HCT116 (cell line): ENCODE data around the gene SCARF2. TPM values are rescaled to one million over a fixed set of nuclear protein-coding genes. Genes with fewer than 3 reads are reported as not detected.

Experiments
- ATAC-seq: fragments of 200-7000 bp; cut with Tn5 transposase; 2 replicates; pipeline ENCODE4 v1.9.1; 2020; ENCODE audit warnings: mild to moderate bottlenecking, moderate library complexity
- BruUV-seq: library from RNA; stranded (reverse); fragments of 400-500 nt; replicated peaks from 2 replicates; lab custom pipeline; 2021; lab: Mats Ljungman, UMichigan
- CTCF ChIA-PET: fragments of 300-600 bp; sonication (Branson Sonifier 250); formaldehyde crosslinking; loops from one replicate; lab custom pipeline; 2021; ENCODE audit warnings: antibody characterized with exemption; lab: Charles Lee
- POLR2A ChIA-PET: fragments of 300-600, 350-600 bp; sonication (Branson Sonifier 250); formaldehyde crosslinking; loops from one replicate; lab custom pipeline; 2021; ENCODE audit warnings: antibody characterized with exemption; lab: Charles Lee
- RAD21 ChIA-PET, 2 experiments: fragments of 300-600 bp; sonication (Branson Sonifier 250); formaldehyde crosslinking; loops; one replicate each; lab custom pipeline; 2023; ENCODE audit warnings: low total read pairs in 2 of 2; ENCODE audit not compliant: uncharacterized antibody in 2 of 2, unreplicated experiment in 2 of 2, low non-redundant PET in 1 of 2; lab: Charles Lee
- DNase-seq: peaks from one replicate; pipeline ENCODE4 v3.0.0-alpha.2; 2010; ENCODE audit warnings: low read depth, low spot score
- H2AFZ ChIP-seq: fragments of 200-600 bp; shearing (Covaris generic), sonication (generic); 2 replicates; pipeline ENCODE4 v1.6.1; 2017; ENCODE audit warnings: low read depth, mixed run types, mixed read lengths, antibody characterized with exemption, low read length; ENCODE audit not compliant: poor library complexity, severe bottlenecking
- H3K27ac ChIP-seq: 2 replicates; pipeline ENCODE4 v1.5.1; 2012; ENCODE audit warnings: low read depth, low read length
- H3K27me3 ChIP-seq: fragments of 200-600 bp; sonication (generic); 2 replicates; pipeline ENCODE4 v1.6.1; 2016; ENCODE audit warnings: mixed run types, low read length, mixed read lengths; ENCODE audit not compliant: insufficient read depth
- H3K36me3 ChIP-seq, 2 experiments: fragments of 200-500 bp in 1 of 2; fragments of 200-600 bp in 1 of 2; sonication (Bioruptor generic) in 1 of 2; sonication (generic) in 1 of 2; 2 replicates each; pipeline versions ENCODE4 v1.5.1 to v1.6.1; 2014 to 2016; ENCODE audit warnings: low read length in 2 of 2, inconsistent platforms in 1 of 2, mixed read lengths in 1 of 2, mixed run types in 1 of 2; ENCODE audit not compliant: insufficient read depth in 2 of 2, control insufficient read depth in 1 of 2
- H3K4me1 ChIP-seq, 2 experiments: fragments of 200-600 bp in 1 of 2; sonication (generic) in 1 of 2; 2 replicates each; pipeline versions ENCODE4 v1.5.1 to v1.6.1; 2012 to 2017; ENCODE audit warnings: low read length in 2 of 2, inconsistent platforms in 1 of 2, mild to moderate bottlenecking in 1 of 2, mixed read lengths in 1 of 2, mixed run types in 1 of 2, moderate library complexity in 1 of 2; ENCODE audit not compliant: insufficient read depth in 2 of 2, control insufficient read depth in 1 of 2
- H3K4me2 ChIP-seq: fragments of 200-600 bp; sonication (generic); 2 replicates; pipeline ENCODE4 v1.6.1; 2017; ENCODE audit warnings: mixed run types, low read length, mixed read lengths
- H3K4me3 ChIP-seq, 2 experiments: fragments of 200-600 bp in 1 of 2; sonication (generic) in 1 of 2; replicated peaks in 1 of 2; 2 replicates each; pipeline ENCODE4 v1.5.1; 2011 to 2016; ENCODE audit warnings: low read length in 2 of 2, control low read depth in 1 of 2, low read depth in 1 of 2, mild to moderate bottlenecking in 1 of 2, mixed read lengths in 1 of 2, mixed run types in 1 of 2
- H3K79me2 ChIP-seq: fragments of 200-600 bp; sonication (generic); 2 replicates; pipeline ENCODE4 v1.6.1; 2017; ENCODE audit warnings: mild to moderate bottlenecking, mixed run types, low read length, moderate library complexity, mixed read lengths; ENCODE audit not compliant: insufficient read depth
- H3K9ac ChIP-seq: fragments of 200-600 bp; sonication (generic); 2 replicates; pipeline ENCODE4 v1.6.1; 2016; ENCODE audit warnings: low read length, mixed read lengths
- H3K9me2 ChIP-seq: fragments of 200-600 bp; sonication (generic), shearing (Covaris generic); 2 replicates; pipeline ENCODE4 v1.6.1; 2017; ENCODE audit warnings: mixed run types, mild to moderate bottlenecking, moderate library complexity; ENCODE audit not compliant: insufficient read depth
- H3K9me3 ChIP-seq, 2 experiments: fragments of 200-500 bp in 1 of 2; fragments of 200-600 bp in 1 of 2; sonication (Bioruptor generic) in 1 of 2; sonication (generic) in 1 of 2; 2 replicates each; pipeline ENCODE4 v1.6.1; 2014 to 2017; ENCODE audit warnings: low read length in 2 of 2, mixed read lengths in 2 of 2, inconsistent platforms in 1 of 2, low read depth in 1 of 2, mild to moderate bottlenecking in 1 of 2, mixed run types in 1 of 2, moderate library complexity in 1 of 2; ENCODE audit not compliant: control insufficient read depth in 1 of 2, insufficient read depth in 1 of 2
- H4K20me1 ChIP-seq: fragments of 200-600 bp; sonication (generic), shearing (Covaris generic); 2 replicates; pipeline ENCODE4 v1.6.1; 2017; ENCODE audit warnings: mixed run types, mild to moderate bottlenecking, moderate library complexity; ENCODE audit not compliant: insufficient read depth
- CBX3 ChIP-seq: IDR thresholded peaks from 2 replicates; pipeline ENCODE4 v1.6.1; 2012; ENCODE audit warnings: low read depth
- CEBPB ChIP-seq: IDR thresholded peaks from 2 replicates; pipeline ENCODE4 v1.6.1; 2012; ENCODE audit warnings: low read depth
- CTCF ChIP-seq, 3 experiments: fragments of 200-600 bp in 1 of 3; sonication (generic) in 1 of 3; IDR thresholded peaks in 2 of 3; conservative IDR thresholded peaks in 1 of 3; 2 replicates each; pipeline ENCODE4 v1.5.1; 2012 to 2017; ENCODE audit warnings: low read depth in 2 of 3, low read length in 2 of 3, antibody characterized with exemption in 1 of 3, borderline replicate concordance in 1 of 3, control low read depth in 1 of 3, mild to moderate bottlenecking in 1 of 3, mixed read lengths in 1 of 3, mixed run types in 1 of 3, moderate library complexity in 1 of 3; ENCODE audit not compliant: insufficient read depth in 1 of 3
- EZH2 ChIP-seq: fragments of 200-600 bp; sonication (generic); IDR thresholded peaks from 2 replicates; pipeline ENCODE4 v1.6.1; 2017; ENCODE audit warnings: antibody characterized with exemption, mixed run types
- EZH2phosphoT487 ChIP-seq: fragments of 200-600 bp; IDR thresholded peaks from 2 replicates; pipeline ENCODE4 v1.6.1; 2018; ENCODE audit warnings: antibody characterized with exemption, borderline replicate concordance
- FOSL1 ChIP-seq: IDR thresholded peaks from 2 replicates; pipeline ENCODE4 v1.6.1; 2012; ENCODE audit warnings: low read depth
- JUND ChIP-seq: IDR thresholded peaks from 2 replicates; pipeline ENCODE4 v1.6.1; 2012
- POLR2AphosphoS5 ChIP-seq: IDR thresholded peaks from 2 replicates; pipeline ENCODE4 v1.6.1; 2011; ENCODE audit warnings: mild to moderate bottlenecking, low read depth, low read length, moderate library complexity
- RAD21 ChIP-seq: IDR thresholded peaks from 2 replicates; pipeline ENCODE4 v1.6.1; 2012; ENCODE audit warnings: low read depth, mild to moderate bottlenecking
- REST ChIP-seq: IDR thresholded peaks from 2 replicates; pipeline ENCODE4 v1.6.1; 2012; ENCODE audit warnings: low read depth
- SIN3A ChIP-seq: IDR thresholded peaks from 2 replicates; pipeline ENCODE4 v1.6.1; 2012; ENCODE audit warnings: low read depth
- TCF7L2 ChIP-seq: IDR thresholded peaks from 2 replicates; pipeline ENCODE4 v1.7.0; 2011; ENCODE audit warnings: borderline replicate concordance, inconsistent platforms; ENCODE audit not compliant: insufficient read depth, insufficient read length; ENCODE audit errors: extremely low read depth
- YY1 ChIP-seq: IDR thresholded peaks from 2 replicates; pipeline ENCODE4 v1.6.1; 2011; ENCODE audit warnings: low read length, low read depth, moderate library complexity, mild to moderate bottlenecking; ENCODE audit not compliant: insufficient replicate concordance; ENCODE audit errors: extremely low read depth
- ZBTB33 ChIP-seq: IDR thresholded peaks from 2 replicates; pipeline ENCODE4 v1.6.1; 2011; ENCODE audit warnings: mild to moderate bottlenecking, low read length, moderate library complexity; ENCODE audit not compliant: insufficient replicate concordance; ENCODE audit errors: extremely low read depth
- ZFX ChIP-seq: fragments of 450-650 bp; IDR thresholded peaks from 2 replicates; pipeline ENCODE4 v1.6.1; 2017
- intact Hi-C: fragments of 100-400 bp; cut with micrococcal nuclease; formaldehyde crosslinking; loops from 2 replicates; pipeline ENCODE4 v1.10.0; 2022
- total RNA-seq: library from RNA; stranded (reverse); gene quantifications from one replicate; pipeline ENCODE4 v1.2.1, GENCODE V29; 2021; ENCODE audit not compliant: unreplicated experiment

Gene SCARF2
- total RNA-seq, 1 experiment from 2014 or later: 2.5 TPM

- H3K79me2 ChIP-seq: peaks cover 4% of the 10 kb centered on the region; the same call in 1 of the 2 replicates
- H3K27me3 ChIP-seq: no peaks in the 10 kb centered on the region
- H4K20me1 ChIP-seq: no peaks in the 10 kb centered on the region
- H3K9me3 ChIP-seq: no peaks in the 10 kb centered on the region
- intact Hi-C loops: no loop called here
- no peak for ATAC-seq
- TF ChIP-seq JUND (no peak), POLR2AphosphoS5 (no peak), RAD21 (no peak), TCF7L2 (no peak), EZH2 (no peak), ZFX (no peak), ZBTB33 (no peak), FOSL1 (no peak), SIN3A (no peak), CTCF (IDR thresholded peaks at IDR 0.05 in 2 of 3, conservative IDR thresholded peaks at IDR 0.05 in 1 of 3; ENCODE audit: borderline replicate concordance in 1 of 3, insufficient read depth in 1 of 3, low read depth in 2 of 3, low read length in 2 of 3) (no peak), CBX3 (no peak), REST (no peak), EZH2phosphoT487 (no peak), CEBPB (no peak), YY1 (no peak)
- ChIA-PET CTCF (no interaction called here), POLR2A (no interaction called here), RAD21 (no interaction called here)
- no peak overlapping the region for H3K27ac ChIP-seq
- no peaks in the 10 kb centered on the region for H3K4me1 ChIP-seq
- no peak overlapping the region for H2AFZ ChIP-seq
- no peak for DNase-seq
- H3K36me3 ChIP-seq: peaks cover 0 to 3% of the 10 kb centered on the region in 2 experiments; a peak in 3 of 4 replicates
- no peaks in the 10 kb centered on the region for H3K9me2 ChIP-seq
- no TSS peak for BruUV-seq
- no peak overlapping the region for H3K4me3 ChIP-seq
- H3K4me2 ChIP-seq: no peak overlapping the region
- no peak overlapping the region for H3K9ac ChIP-seq
Observed at GRCh38 chr22:20403779-20404140, 33.9 kb downstream of the SCARF2 start.
